Natural killer cell treated with Interleukin-12 subunit alpha and Interleukin-12 subunit beta and Interleukin-15 and Interleukin-18, amount 100 ng/mL, for 72 hours (primary cell): ENCODE data around the gene ITGB3BP. TPM values are rescaled to one million over a fixed set of nuclear protein-coding genes. Genes with fewer than 3 reads are reported as not detected.
"Not testable (repeated sequence)": the region's sequence is repeated elsewhere in the genome, so short reads cannot be mapped to it uniquely, and the experiment has no call there.

ENCODE experiments used
- ATAC-seq, 2 donors: fragments of 150-1000 bp; cut with Tn5 transposase in 1 of 2; sonication (Bioruptor Pico), chemical (Tn5 transposase) in 1 of 2; 2 replicates each; pipeline ENCODE4 v1.10.0; 2021
- DNase-seq: peaks from one replicate; pipeline ENCODE4 v3.0.0; 2022; ENCODE audit warnings: low spot score
- H3K27ac Mint-ChIP-seq, 2 donors: 1 replicate in 1 of 2; 2 replicates in 1 of 2; pipeline ENCODE4 v1.8.0; 2022; ENCODE audit warnings: mixed read lengths in 2 of 2, mild to moderate bottlenecking in 1 of 2, moderate library complexity in 1 of 2
- H3K27me3 Mint-ChIP-seq, 2 donors: 1 replicate in 1 of 2; 2 replicates in 1 of 2; pipeline ENCODE4 v1.8.0; 2022; ENCODE audit warnings: mixed read lengths in 2 of 2
- H3K36me3 Mint-ChIP-seq: one replicate; pipeline ENCODE4 v1.8.0; 2022; ENCODE audit warnings: mixed read lengths
- H3K4me1 Mint-ChIP-seq, 2 donors: 1 replicate in 1 of 2; 2 replicates in 1 of 2; pipeline ENCODE4 v1.8.0; 2022; ENCODE audit warnings: low read depth in 2 of 2, mixed read lengths in 2 of 2, mild to moderate bottlenecking in 1 of 2
- H3K4me3 Mint-ChIP-seq: one replicate; pipeline ENCODE4 v1.8.0; 2022; ENCODE audit warnings: mixed read lengths
- H3K9me3 Mint-ChIP-seq: 2 replicates; pipeline ENCODE4 v1.8.0; 2022; ENCODE audit warnings: mixed read lengths
- total RNA-seq, 2 donors: library from RNA; stranded (reverse); gene quantifications; one replicate each; pipeline ENCODE4 v1.2.3, GENCODE V29; 2022

ITGB3BP gene
- total RNA-seq, 2 donors from 2014 or later: 35.0 to 48.3 TPM

DNA sequence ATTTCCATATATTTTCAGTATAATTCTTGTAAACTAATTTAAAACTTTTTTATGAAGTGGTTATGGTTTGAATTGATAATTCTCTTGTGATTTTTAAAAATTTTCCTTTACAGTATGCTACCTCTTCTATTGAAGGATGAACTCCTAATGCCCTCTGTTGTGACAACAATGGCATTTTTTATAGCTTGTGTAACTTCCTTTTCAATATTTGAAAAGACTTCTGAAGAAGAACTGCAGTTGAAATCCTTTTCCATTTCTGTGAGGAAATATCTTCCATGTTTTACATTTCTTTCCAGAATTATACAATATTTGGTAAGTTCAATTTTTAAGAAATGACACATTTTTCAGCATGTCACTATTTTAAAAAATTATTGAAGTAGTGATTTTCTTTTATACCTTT, 94.2 kb downstream of the ITGB3BP start:
- DNase-seq (no peak), ATAC-seq (no peak)
- Mint-ChIP-seq H3K4me3 (no peak overlapping the region), H3K36me3 (peaks cover 13% of the 10 kb centered on the region), H3K27me3 (no peaks in the 10 kb centered on the region), H3K9me3 (no peaks in the 10 kb centered on the region), H3K4me1 (no peaks in the 10 kb centered on the region), H3K27ac (no peak overlapping the region)

DNA sequence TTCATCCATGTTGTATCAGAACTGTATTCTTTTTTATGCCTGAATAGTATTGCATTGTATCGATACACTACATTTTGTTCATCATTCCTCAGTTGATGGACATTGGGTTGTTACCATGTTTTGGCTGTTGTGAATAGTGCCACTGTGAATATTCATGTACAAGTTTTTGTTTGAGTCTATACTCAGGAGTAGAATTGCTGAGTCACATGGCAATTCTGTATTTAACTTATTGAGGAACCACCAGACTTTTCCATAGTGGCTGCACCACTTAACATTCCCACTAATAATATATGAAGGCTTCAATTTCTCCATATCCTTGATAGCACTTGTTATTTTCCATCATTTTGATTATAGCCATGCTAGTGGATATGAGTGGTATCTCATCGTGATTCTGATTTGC, 99.4 kb downstream of the ITGB3BP start:
- no peak overlapping the region for H3K27ac Mint-ChIP-seq
- no peak for DNase-seq
- peaks cover 6% of the 10 kb centered on the region for H3K36me3 Mint-ChIP-seq
- ATAC-seq: no peak
- no peak overlapping the region for H3K4me3 Mint-ChIP-seq
- H3K27me3 Mint-ChIP-seq: no peaks in the 10 kb centered on the region
- no peaks in the 10 kb centered on the region for H3K4me1 Mint-ChIP-seq
- H3K9me3 Mint-ChIP-seq: no peaks in the 10 kb centered on the region

DNA sequence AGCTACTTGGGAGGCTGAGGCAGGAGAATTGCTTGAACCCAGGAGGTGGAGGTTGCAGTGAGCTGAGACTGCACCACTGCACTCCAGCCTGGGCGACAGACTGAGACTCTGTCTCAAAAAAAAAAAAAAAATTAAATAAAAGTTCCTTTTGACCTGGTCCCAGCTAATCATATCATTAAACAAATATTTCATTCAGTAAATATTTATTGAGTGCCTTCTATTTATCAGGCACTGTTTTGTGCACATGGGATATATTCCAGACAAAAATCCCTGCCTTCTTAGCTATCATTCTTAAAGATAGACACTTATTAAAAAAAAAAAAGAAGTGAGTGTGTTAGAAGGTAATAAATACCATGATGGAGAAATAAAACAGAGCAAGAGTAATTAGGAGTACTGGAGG, 102.3 kb downstream of the ITGB3BP start:
- H3K4me3 Mint-ChIP-seq, H3K4me1 Mint-ChIP-seq, H3K27me3 Mint-ChIP-seq, ATAC-seq, H3K27ac Mint-ChIP-seq, H3K9me3 Mint-ChIP-seq, DNase-seq: not testable (repeated sequence)
- peaks cover 13% of the 10 kb centered on the region for H3K36me3 Mint-ChIP-seq

DNA sequence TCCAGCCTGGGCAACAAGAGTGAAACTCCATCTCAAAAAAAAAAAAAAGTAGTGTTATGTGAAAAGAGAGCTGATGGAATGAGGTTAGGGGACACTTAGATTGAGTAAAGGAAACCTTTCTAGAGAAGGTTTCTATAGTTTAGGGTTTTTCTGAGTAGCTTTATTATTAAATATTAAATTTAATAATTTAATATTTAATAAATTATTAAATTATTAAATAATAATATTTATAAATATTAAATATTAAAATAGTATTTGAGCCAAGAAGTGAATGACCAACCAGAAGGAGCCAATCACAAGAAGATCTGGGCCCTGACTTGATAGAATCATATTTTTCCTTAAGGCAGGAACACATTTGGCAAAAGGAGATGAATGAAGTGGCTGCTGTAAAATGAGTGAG, 104.9 kb downstream of the ITGB3BP start:
- Mint-ChIP-seq H3K27ac (no peak overlapping the region), H3K4me1 (no peaks in the 10 kb centered on the region), H3K4me3 (no peak overlapping the region), H3K9me3 (no peaks in the 10 kb centered on the region), H3K27me3 (no peaks in the 10 kb centered on the region), H3K36me3 (peaks cover 22% of the 10 kb centered on the region)
- no peak for ATAC-seq
- no peak for DNase-seq

DNA sequence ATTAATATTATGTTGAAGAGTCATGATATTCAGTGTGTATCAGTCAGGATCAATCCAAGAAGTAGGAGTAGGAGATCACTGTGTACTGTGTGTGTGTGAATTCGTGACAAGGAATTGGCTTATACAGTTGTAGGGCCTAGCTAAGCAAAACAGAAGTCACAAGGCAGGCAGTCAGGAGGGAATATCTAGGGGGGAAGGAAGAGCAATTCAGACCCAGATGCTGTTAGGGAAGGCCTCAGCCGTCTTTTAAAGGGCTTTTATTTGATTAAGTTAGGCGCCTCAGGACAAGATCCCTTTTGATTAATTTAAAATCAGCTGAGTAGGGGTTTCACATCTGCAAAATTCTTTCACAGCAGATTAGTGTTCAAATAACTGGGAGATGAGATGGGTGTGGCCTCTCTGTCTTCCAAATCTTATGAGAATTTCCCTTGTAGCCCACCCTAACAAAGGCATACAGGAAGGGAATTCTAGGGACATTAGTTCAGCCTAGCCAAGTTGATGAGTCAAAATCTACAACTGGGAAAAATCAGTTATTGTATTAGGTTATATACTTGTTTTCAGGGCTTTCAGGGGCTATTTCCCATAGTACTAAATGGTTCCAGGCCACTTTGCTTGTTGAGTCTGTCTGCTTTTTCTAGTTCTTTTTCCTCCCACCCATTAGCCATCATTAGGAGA, 108.2 kb downstream of the ITGB3BP start:
- no peak for ATAC-seq
- H3K9me3 Mint-ChIP-seq: no peaks in the 10 kb centered on the region
- H3K27me3 Mint-ChIP-seq: no peaks in the 10 kb centered on the region
- H3K36me3 Mint-ChIP-seq: peaks cover 22% of the 10 kb centered on the region
- H3K27ac Mint-ChIP-seq: no peak overlapping the region
- no peak for DNase-seq
- no peak overlapping the region for H3K4me3 Mint-ChIP-seq
- H3K4me1 Mint-ChIP-seq: peaks cover 0 to 6% of the 10 kb centered on the region in 2 donors

DNA sequence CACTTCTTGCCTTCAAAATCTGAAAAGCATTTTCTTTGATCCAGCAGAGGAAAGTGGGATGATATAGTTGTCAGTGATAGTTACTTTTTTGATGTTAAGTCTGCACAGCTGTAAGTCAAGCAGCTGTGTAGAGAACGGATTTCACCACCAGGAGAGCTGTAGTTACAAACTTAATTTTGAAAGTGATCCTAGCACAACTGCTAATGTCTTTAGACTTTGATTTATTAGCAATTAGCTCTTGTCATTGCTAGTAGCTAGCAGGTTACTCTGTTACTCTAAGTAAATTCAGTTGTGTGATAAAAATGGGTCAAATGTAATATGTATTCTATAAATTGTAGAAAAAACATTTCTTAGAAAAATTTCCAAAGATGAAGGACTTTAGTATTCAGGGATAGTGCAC, 109.6 kb downstream of the ITGB3BP start:
- Mint-ChIP-seq H3K4me3 (no peak overlapping the region), H3K9me3 (no peaks in the 10 kb centered on the region), H3K27ac (no peak overlapping the region), H3K4me1 (peaks cover 0 to 6% of the 10 kb centered on the region in 2 donors), H3K36me3 (peaks cover 18% of the 10 kb centered on the region), H3K27me3 (no peaks in the 10 kb centered on the region)
- no peak for ATAC-seq
- no peak for DNase-seq

DNA sequence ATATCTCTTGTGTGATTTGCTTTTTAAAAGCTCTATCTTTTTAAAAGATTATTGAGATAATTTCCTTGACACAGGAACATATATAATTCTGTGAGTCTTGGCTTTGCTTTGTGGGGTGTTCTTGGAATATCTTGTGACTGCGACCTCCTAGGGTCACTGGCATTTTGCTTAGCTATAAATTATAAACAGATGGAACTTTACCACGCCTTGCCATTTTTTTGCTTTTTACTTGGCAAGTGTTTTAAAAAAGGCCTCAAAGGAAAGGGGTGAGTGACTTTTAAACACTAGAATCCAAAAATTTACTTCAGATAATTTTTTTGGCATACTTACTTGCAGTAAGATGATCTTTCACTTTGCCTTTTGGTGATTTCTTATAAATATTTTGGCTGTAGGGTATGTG, 112.0 kb downstream of the ITGB3BP start:
- peaks cover 14% of the 10 kb centered on the region for H3K36me3 Mint-ChIP-seq
- no peaks in the 10 kb centered on the region for H3K27me3 Mint-ChIP-seq

DNA sequence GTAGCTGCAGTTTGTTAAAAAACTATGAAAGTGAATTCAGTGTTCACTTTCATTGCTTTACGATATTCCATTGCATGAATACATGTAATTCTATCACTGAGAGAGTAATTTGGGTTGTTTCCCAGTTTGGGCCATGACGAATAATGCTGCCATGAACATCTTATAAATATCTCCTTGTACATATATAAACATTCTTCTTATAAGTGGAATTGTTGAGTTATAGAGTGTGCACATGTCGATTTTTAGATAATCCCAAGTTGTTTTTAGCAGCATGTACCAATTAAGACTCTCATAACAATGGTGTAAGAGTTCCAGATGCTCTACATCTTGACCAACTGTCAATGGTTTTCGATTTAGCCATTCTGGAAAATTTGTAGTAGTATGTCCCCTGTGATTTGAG, 114.7 kb downstream of the ITGB3BP start:
- H3K27me3 Mint-ChIP-seq: no peaks in the 10 kb centered on the region

More for the DNA sequence above, 112.0 kb downstream of the ITGB3BP start:
- Mint-ChIP-seq H3K27ac (no peak overlapping the region), H3K4me3 (no peak overlapping the region), H3K9me3 (no peaks in the 10 kb centered on the region), H3K4me1 (peaks cover 0 to 6% of the 10 kb centered on the region in 2 donors)
- DNase-seq: no peak
- ATAC-seq: no peak

DNA sequence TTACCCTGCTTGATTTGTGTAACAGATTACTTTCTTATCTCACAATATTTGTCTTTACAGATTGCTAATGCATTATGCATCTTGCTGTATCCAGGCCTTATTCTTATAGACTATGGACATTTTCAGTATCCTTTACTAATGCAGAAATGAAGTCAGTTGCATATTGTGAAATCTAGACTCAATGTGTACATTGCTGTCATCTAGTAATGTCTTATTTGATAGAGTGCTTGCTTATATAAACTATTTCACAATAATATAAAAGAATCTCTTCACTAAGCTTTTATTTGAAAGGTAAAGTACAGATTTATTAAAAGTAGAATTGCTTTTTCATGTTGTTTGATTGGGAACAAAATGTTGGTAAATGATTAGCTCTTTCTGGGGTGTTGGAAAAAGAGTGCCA, 116.0 kb downstream of the ITGB3BP start:
- Mint-ChIP-seq H3K36me3 (peaks cover 5% of the 10 kb centered on the region), H3K9me3 (no peaks in the 10 kb centered on the region), H3K4me3 (no peak overlapping the region), H3K27me3 (no peaks in the 10 kb centered on the region), H3K27ac (no peak overlapping the region), H3K4me1 (peaks cover 0 to 7% of the 10 kb centered on the region in 2 donors)
- ATAC-seq (no peak), DNase-seq (no peak)

More for the DNA sequence above, 114.7 kb downstream of the ITGB3BP start:
- H3K4me3 Mint-ChIP-seq: no peak overlapping the region
- H3K9me3 Mint-ChIP-seq: no peaks in the 10 kb centered on the region
- peaks cover 10% of the 10 kb centered on the region for H3K36me3 Mint-ChIP-seq
- peaks cover 0 to 8% of the 10 kb centered on the region in 2 donors for H3K4me1 Mint-ChIP-seq
- no peak overlapping the region for H3K27ac Mint-ChIP-seq
- DNase-seq (no peak), ATAC-seq (no peak)

DNA sequence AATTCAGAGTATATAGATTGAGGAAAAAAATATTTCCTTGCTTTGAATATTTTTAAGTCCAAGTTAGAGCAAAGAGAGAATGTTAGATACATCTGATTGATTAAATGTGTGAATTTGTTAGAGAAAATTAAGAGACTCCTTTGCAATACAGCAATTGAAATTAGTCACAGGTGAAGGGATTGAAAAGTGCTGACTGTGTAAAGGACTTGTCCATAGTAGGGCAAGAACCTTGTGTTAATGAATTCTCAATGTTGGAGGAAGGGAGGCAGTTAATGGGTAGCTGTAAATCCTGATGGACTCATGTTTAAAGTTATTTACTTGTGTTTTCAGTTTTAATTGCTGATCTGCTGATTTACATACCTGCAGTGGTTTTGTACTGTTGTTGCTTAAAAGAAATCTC, 117.0 kb downstream of the ITGB3BP start:
- no peak overlapping the region for H3K27ac Mint-ChIP-seq
- no peak overlapping the region for H3K4me3 Mint-ChIP-seq
- H3K9me3 Mint-ChIP-seq: no peaks in the 10 kb centered on the region
- ATAC-seq: no peak
- peaks cover 0 to 3% of the 10 kb centered on the region in 2 donors for H3K4me1 Mint-ChIP-seq
- peaks cover 5% of the 10 kb centered on the region for H3K36me3 Mint-ChIP-seq
- no peak for DNase-seq
- no peaks in the 10 kb centered on the region for H3K27me3 Mint-ChIP-seq

DNA sequence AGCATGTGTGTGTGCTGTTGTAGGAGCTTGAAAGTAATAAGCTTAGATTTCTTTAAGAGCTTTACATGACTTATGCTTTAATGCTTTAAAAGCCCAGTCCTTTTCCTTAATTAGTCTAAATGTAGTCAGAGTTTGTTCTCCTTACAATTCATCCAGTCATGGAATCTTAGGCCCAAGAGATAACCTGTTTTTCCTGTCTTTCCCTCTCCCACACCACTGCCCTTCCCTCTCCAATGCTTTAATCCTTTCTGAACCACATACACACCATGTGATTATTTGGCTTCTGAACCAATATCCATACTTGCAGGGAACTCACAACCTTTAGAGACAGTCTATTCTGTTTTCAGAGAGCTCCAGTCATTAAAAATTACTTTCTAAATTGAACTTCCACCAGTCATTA, 118.0 kb downstream of the ITGB3BP start:
- ATAC-seq (no peak), DNase-seq (no peak)
- H3K27me3 Mint-ChIP-seq: no peaks in the 10 kb centered on the region
- H3K36me3 Mint-ChIP-seq: peaks cover 5% of the 10 kb centered on the region
- H3K4me3 Mint-ChIP-seq: no peak overlapping the region
- peaks cover 0 to 3% of the 10 kb centered on the region in 2 donors for H3K4me1 Mint-ChIP-seq
- no peak overlapping the region for H3K27ac Mint-ChIP-seq
- H3K9me3 Mint-ChIP-seq: no peaks in the 10 kb centered on the region

DNA sequence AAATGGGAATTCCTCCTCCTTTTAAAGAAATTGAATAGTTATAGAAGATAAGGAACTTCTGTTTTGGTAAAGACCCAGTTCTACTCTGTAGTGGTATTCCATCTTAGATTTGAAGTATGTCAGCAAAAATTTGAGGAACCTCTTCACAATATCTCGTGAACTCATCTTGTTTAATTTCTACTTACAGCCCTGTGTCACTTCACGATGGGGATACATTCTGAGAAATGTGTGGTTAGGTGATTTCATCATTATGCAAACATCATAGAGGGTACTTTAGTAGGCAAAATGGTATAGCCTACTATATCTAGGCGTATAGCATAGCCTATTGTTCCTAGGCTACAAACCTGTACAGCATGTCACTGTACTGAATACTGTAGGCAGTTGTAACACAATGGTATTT, 119.6 kb downstream of the ITGB3BP start:
- no peak overlapping the region for H3K27ac Mint-ChIP-seq
- H3K9me3 Mint-ChIP-seq: no peaks in the 10 kb centered on the region
- ATAC-seq (peak in 1 of 2 donors; percentile 80), DNase-seq (no peak)
- peaks cover 0 to 3% of the 10 kb centered on the region in 2 donors for H3K4me1 Mint-ChIP-seq
- no peaks in the 10 kb centered on the region for H3K27me3 Mint-ChIP-seq
- peaks cover 5% of the 10 kb centered on the region for H3K36me3 Mint-ChIP-seq
- no peak overlapping the region for H3K4me3 Mint-ChIP-seq

DNA sequence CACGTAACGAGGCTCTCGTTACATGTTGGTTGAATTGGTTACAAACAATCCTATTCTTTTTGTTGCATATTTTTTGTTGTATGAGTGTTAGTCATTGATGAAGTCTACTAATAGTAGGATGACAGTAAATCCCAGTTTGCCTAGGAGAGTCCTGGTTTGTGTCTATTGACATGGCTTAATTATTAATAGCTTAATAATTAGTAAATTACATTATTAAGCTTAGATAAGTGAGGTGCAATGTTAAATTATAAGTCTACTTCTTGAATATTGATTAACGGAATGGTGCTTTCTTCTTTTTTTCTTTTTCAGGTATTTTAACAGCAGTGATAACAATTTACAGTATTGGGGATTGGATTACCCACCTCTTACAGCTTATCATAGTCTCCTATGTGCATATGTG, 121.1 kb downstream of the ITGB3BP start:
- no peaks in the 10 kb centered on the region for H3K27me3 Mint-ChIP-seq
- DNase-seq (no peak), ATAC-seq (no peak)
- H3K4me3 Mint-ChIP-seq: no peak overlapping the region
- no peaks in the 10 kb centered on the region for H3K9me3 Mint-ChIP-seq
- H3K27ac Mint-ChIP-seq: no peak overlapping the region
- peaks cover 0 to 3% of the 10 kb centered on the region in 2 donors for H3K4me1 Mint-ChIP-seq
- H3K36me3 Mint-ChIP-seq: peaks cover 5% of the 10 kb centered on the region
